MCF 10A (cell line): ENCODE measurements around the gene CCRL2. TPM values are rescaled to one million over a fixed set of nuclear protein-coding genes. Genes with fewer than 3 reads are reported as not detected.

Experiments
- BruUV-seq: library from RNA; stranded (reverse); fragments of 400-500 nt; replicated peaks from 2 replicates; lab custom pipeline; 2021; lab: Mats Ljungman, UMichigan
- CTCF ChIA-PET: fragments of 300-600 bp; sonication (Branson Sonifier 250); formaldehyde crosslinking; extraction: SDS; loops from one replicate; lab custom pipeline; 2021; ENCODE audit warnings: antibody characterized with exemption, inconsistent platforms; lab: Yijun Ruan, JAX
- POLR2A ChIA-PET: fragments of 300-600, 350-650 bp; sonication (Branson Sonifier 250); formaldehyde crosslinking; extraction: SDS; loops from one replicate; lab custom pipeline; 2020; ENCODE audit warnings: antibody characterized with exemption, inconsistent platforms; lab: Yijun Ruan, JAX
- DNase-seq: peaks from one replicate; pipeline ENCODE4 v3.0.0-alpha.2; 2018; ENCODE audit not compliant: unreplicated experiment
- H3K27ac Mint-ChIP-seq: one replicate; pipeline ENCODE4 v1.8.0; 2022; ENCODE audit warnings: mild to moderate bottlenecking, low read depth, mixed read lengths; ENCODE audit not compliant: unreplicated experiment
- H3K27me3 Mint-ChIP-seq: one replicate; pipeline ENCODE4 v1.8.0; 2022; ENCODE audit warnings: mixed read lengths; ENCODE audit not compliant: insufficient read depth, unreplicated experiment
- H3K36me3 Mint-ChIP-seq: one replicate; pipeline ENCODE4 v1.8.0; 2022; ENCODE audit warnings: mild to moderate bottlenecking, moderate library complexity, mixed read lengths; ENCODE audit not compliant: insufficient read depth, unreplicated experiment
- H3K4me1 Mint-ChIP-seq: one replicate; pipeline ENCODE4 v1.8.0; 2022; ENCODE audit warnings: mixed read lengths; ENCODE audit not compliant: insufficient read depth, unreplicated experiment
- H3K4me3 Mint-ChIP-seq: one replicate; pipeline ENCODE4 v1.8.0; 2022; ENCODE audit warnings: mild to moderate bottlenecking, moderate library complexity, mixed read lengths; ENCODE audit not compliant: unreplicated experiment
- H3K9me3 Mint-ChIP-seq: one replicate; pipeline ENCODE4 v1.8.0; 2022; ENCODE audit warnings: mixed read lengths; ENCODE audit not compliant: unreplicated experiment
- CTCF ChIP-seq: fragments of 200-600 bp; IDR thresholded peaks from one replicate; pipeline ENCODE4 v1.8.0; 2022; ENCODE audit warnings: antibody characterized with exemption, mild to moderate bottlenecking; ENCODE audit not compliant: unreplicated experiment
- intact Hi-C: fragments of 100-400 bp; cut with micrococcal nuclease; formaldehyde crosslinking; loops from 2 replicates; pipeline ENCODE4 v1.14.1; 2022
- total RNA-seq: library from RNA; stranded (reverse); gene quantifications from 2 replicates; pipeline ENCODE4 v1.2.3, GENCODE V29; 2022

Gene CCRL2
- total RNA-seq, 1 experiment from 2014 or later = not detected

- peaks cover 20% of the 10 kb centered on the region for H3K27me3 Mint-ChIP-seq
- no peaks in the 10 kb centered on the region for H3K36me3 Mint-ChIP-seq
- H3K9me3 Mint-ChIP-seq = no peaks in the 10 kb centered on the region
- no peaks in the 10 kb centered on the region for H3K4me1 Mint-ChIP-seq
- BruUV-seq = no TSS peak
- POLR2A ChIA-PET = interaction anchor here (0.7 to 1.1 kb wide), 3 partner anchors 11 to 288 kb away, joined by 3 to 4 read pairs (median 3); no protein-coding TSS in a partner anchor
- DNase-seq = no peak
- no peak overlapping the region for H3K27ac Mint-ChIP-seq
- no peak for TF ChIP-seq CTCF
- H3K4me3 Mint-ChIP-seq = no peak overlapping the region
- CTCF ChIA-PET = interaction anchor here (0.7 to 3.1 kb wide), 4 partner anchors 11 to 282 kb away, joined by 3 to 8 read pairs (median 3); no protein-coding TSS in a partner anchor
- intact Hi-C loops = no loop called here
Measured at GRCh38 chr3:46360907-46361306, 46.2 kb upstream of the CCRL2 start.

GRCh38 chr3:46361408-46362283 is 45.4 kb upstream of the CCRL2 start:
- TF ChIP-seq CTCF = no peak
- H3K36me3 Mint-ChIP-seq = no peaks in the 10 kb centered on the region
- H3K9me3 Mint-ChIP-seq = no peaks in the 10 kb centered on the region
- H3K27ac Mint-ChIP-seq = no peak overlapping the region
- peaks cover 13% of the 10 kb centered on the region for H3K27me3 Mint-ChIP-seq
- DNase-seq = peak; percentile 74
- intact Hi-C loops = no loop called here
- no peaks in the 10 kb centered on the region for H3K4me1 Mint-ChIP-seq
- ChIA-PET POLR2A (interaction anchor here (1.2 kb wide), 1 partner anchor 25 kb away, joined by 3 read pairs; no protein-coding TSS in a partner anchor), CTCF (interaction anchor here (0.9 to 1.0 kb wide), 3 partner anchors 9 to 146 kb away, joined by 3 to 4 read pairs (median 3); partner anchors contain the start of gene CCR5)
- no peak overlapping the region for H3K4me3 Mint-ChIP-seq
- BruUV-seq = no TSS peak

- Mint-ChIP-seq H3K9me3 (no peaks in the 10 kb centered on the region), H3K27me3 (no peaks in the 10 kb centered on the region), H3K4me1 (no peaks in the 10 kb centered on the region), H3K36me3 (no peaks in the 10 kb centered on the region), H3K4me3 (no peak overlapping the region), H3K27ac (no peak overlapping the region)
- ChIA-PET POLR2A (no interaction called here), CTCF (interaction anchor here (1.0 to 9.0 kb wide), 2 partner anchors 149 to 277 kb away, joined by 4 to 89 read pairs; no protein-coding TSS in a partner anchor)
- BruUV-seq = no TSS peak
- no peak for TF ChIP-seq CTCF
- intact Hi-C loops = no loop called here
- no peak for DNase-seq
Measured at GRCh38 chr3:46365041-46365440, 42.0 kb upstream of the CCRL2 start.

GRCh38 chr3:46365737-46366524 is 41.1 kb upstream of the CCRL2 start:
- Mint-ChIP-seq H3K36me3 (no peaks in the 10 kb centered on the region), H3K4me3 (no peak overlapping the region), H3K27me3 (no peaks in the 10 kb centered on the region), H3K27ac (no peak overlapping the region), H3K4me1 (no peaks in the 10 kb centered on the region), H3K9me3 (no peaks in the 10 kb centered on the region)
- no peak for DNase-seq
- ChIA-PET POLR2A (no interaction called here), CTCF (interaction anchor here (0.6 to 13.0 kb wide), 4 partner anchors 150 to 661 kb away, joined by 4 to 202 read pairs (median 46); no protein-coding TSS in a partner anchor)
- no TSS peak for BruUV-seq
- TF ChIP-seq CTCF = no peak
- intact Hi-C loops = no loop called here
